Caco-2 (cell line): ENCODE measurements around the gene ANKRD40CL. TPM values are rescaled to one million over a fixed set of nuclear protein-coding genes. Genes with fewer than 3 reads are reported as not detected.

Source experiments
- BruUV-seq: library from RNA; stranded (reverse); fragments of 400-500 nt; replicated peaks from 2 replicates; lab custom pipeline; 2021; lab: Mats Ljungman, UMichigan
- CTCF ChIA-PET: fragments of 300-600 bp; sonication (Branson Sonifier 250); formaldehyde crosslinking; loops from one replicate; lab custom pipeline; 2022; ENCODE audit warnings: antibody characterized with exemption; lab: Charles Lee
- POLR2A ChIA-PET: fragments of 300-600 bp; sonication (Branson Sonifier 250); formaldehyde crosslinking; loops from one replicate; lab custom pipeline; 2022; ENCODE audit warnings: antibody characterized with exemption; lab: Charles Lee
- DNase-seq, 2 experiments: peaks; one replicate each; pipeline versions ENCODE4 v3.0.0 to v3.0.0-alpha.2; 2020 to 2022
- H3K27me3 ChIP-seq: replicated peaks from 2 replicates; pipeline ENCODE4 v1.6.0; 2011; ENCODE audit warnings: low read length; ENCODE audit not compliant: control insufficient read depth, insufficient read depth
- H3K36me3 ChIP-seq: 2 replicates; pipeline ENCODE4 v1.5.1; 2011; ENCODE audit warnings: low read length; ENCODE audit not compliant: control insufficient read depth, insufficient read depth
- H3K4me1 ChIP-seq: fragments of 250-450 bp; sonication (Bioruptor Pico); 2 replicates; pipeline ENCODE4 v1.5.1; 2020; ENCODE audit warnings: mild to moderate bottlenecking
- H3K4me3 ChIP-seq: 2 replicates; pipeline ENCODE4 v1.5.1; 2011; ENCODE audit warnings: low read depth, mild to moderate bottlenecking, control low read depth, low read length
- H3K9me3 ChIP-seq: fragments of 250-450 bp; sonication (Bioruptor Pico); 2 replicates; pipeline ENCODE4 v1.5.1; 2020; ENCODE audit warnings: mild to moderate bottlenecking, moderate library complexity
- H3K27ac Mint-ChIP-seq: one replicate; pipeline ENCODE4 v1.8.0; 2022; ENCODE audit warnings: mixed read lengths; ENCODE audit not compliant: unreplicated experiment
- H3K27me3 Mint-ChIP-seq: one replicate; pipeline ENCODE4 v1.8.0; 2022; ENCODE audit warnings: mixed read lengths; ENCODE audit not compliant: insufficient read depth, unreplicated experiment
- H3K36me3 Mint-ChIP-seq: one replicate; pipeline ENCODE4 v1.8.0; 2022; ENCODE audit warnings: mild to moderate bottlenecking, mixed read lengths; ENCODE audit not compliant: insufficient read depth, unreplicated experiment
- H3K4me1 Mint-ChIP-seq: one replicate; pipeline ENCODE4 v1.8.0; 2022; ENCODE audit warnings: low read depth, mixed read lengths; ENCODE audit not compliant: unreplicated experiment
- H3K4me3 Mint-ChIP-seq: one replicate; pipeline ENCODE4 v1.8.0; 2022; ENCODE audit warnings: mild to moderate bottlenecking, moderate library complexity, mixed read lengths; ENCODE audit not compliant: unreplicated experiment
- H3K9me3 Mint-ChIP-seq: one replicate; pipeline ENCODE4 v1.8.0; 2022; ENCODE audit warnings: mixed read lengths; ENCODE audit not compliant: unreplicated experiment
- intact Hi-C: fragments of 100-400 bp; cut with micrococcal nuclease; formaldehyde crosslinking; loops from one replicate; pipeline ENCODE4 v1.10.0; 2022; ENCODE audit not compliant: unreplicated experiment
- total RNA-seq: library from RNA; stranded (reverse); gene quantifications from 2 replicates; pipeline ENCODE4 v1.2.3, GENCODE V29; 2022
- TF ChIP-seq, protein P1 (sequence below), 2 experiments: fragments of 200-600 bp in 1 of 2; IDR thresholded peaks; 1 replicate in 1 of 2; 2 replicates in 1 of 2; pipeline versions ENCODE4 v1.5.1 to v1.8.0; 2011 to 2022; ENCODE audit warnings: antibody characterized with exemption in 1 of 2, control low read depth in 1 of 2, inconsistent platforms in 1 of 2, low read depth in 1 of 2, low read length in 1 of 2, mild to moderate bottlenecking in 1 of 2, moderate library complexity in 1 of 2; ENCODE audit not compliant: insufficient read depth in 1 of 2, severe bottlenecking in 1 of 2, unreplicated experiment in 1 of 2

ANKRD40CL gene
- total RNA-seq, 1 experiment from 2014 or later: 11.2 TPM

DNA sequence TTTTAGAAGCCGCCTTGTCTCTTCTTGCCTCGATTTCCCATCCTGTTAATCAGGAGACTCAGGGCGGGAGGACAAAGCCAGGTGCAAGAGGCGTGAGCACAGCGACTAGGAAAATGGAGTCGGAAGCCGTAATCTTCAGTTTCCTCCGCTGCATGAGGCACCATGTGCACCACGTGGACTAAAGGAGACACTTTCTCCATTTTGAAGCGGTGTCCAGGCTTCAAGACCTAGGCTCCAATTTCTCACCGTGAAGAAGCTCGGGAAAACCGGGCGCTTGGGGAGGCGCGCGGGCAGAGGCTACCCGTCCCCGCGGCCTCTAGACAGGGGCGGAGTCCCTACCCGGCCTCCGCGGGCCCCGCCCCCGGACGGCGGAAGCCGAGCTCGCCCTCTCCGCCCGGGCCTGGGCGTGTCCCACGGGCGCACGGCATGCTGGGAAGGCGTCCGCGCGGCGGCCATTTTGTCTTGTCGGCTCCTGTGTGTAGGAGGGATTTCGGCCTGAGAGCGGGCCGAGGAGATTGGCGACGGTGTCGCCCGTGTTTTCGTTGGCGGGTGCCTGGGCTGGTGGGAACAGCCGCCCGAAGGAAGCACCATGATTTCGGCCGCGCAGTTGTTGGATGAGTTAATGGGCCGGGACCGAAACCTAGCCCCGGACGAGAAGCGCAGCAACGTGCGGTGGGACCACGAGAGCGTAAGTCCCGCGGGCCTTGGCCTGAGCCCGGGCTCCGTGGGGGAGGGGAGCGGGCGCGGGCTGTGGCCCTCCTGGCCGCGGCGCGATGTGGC, 48.0 kb downstream of the ANKRD40CL start, which contains the start of gene LUC7L3:
TSS of gene LUC7L3 (plus strand) at position 460 of the 780 bp plus-strand sequence. CDS start at position 590, 130 bp downstream.
- peaks cover 18% of the 10 kb centered on the region for H3K4me1 Mint-ChIP-seq
- no peaks in the 10 kb centered on the region for H3K9me3 ChIP-seq
- no peaks in the 10 kb centered on the region for H3K9me3 Mint-ChIP-seq
- TF ChIP-seq, protein P1, sequence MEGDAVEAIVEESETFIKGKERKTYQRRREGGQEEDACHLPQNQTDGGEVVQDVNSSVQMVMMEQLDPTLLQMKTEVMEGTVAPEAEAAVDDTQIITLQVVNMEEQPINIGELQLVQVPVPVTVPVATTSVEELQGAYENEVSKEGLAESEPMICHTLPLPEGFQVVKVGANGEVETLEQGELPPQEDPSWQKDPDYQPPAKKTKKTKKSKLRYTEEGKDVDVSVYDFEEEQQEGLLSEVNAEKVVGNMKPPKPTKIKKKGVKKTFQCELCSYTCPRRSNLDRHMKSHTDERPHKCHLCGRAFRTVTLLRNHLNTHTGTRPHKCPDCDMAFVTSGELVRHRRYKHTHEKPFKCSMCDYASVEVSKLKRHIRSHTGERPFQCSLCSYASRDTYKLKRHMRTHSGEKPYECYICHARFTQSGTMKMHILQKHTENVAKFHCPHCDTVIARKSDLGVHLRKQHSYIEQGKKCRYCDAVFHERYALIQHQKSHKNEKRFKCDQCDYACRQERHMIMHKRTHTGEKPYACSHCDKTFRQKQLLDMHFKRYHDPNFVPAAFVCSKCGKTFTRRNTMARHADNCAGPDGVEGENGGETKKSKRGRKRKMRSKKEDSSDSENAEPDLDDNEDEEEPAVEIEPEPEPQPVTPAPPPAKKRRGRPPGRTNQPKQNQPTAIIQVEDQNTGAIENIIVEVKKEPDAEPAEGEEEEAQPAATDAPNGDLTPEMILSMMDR (IDR thresholded peaks at IDR 0.05; ENCODE audit: insufficient read depth in 1 of 2, low read depth in 1 of 2, low read length in 1 of 2, severe bottlenecking in 1 of 2, unreplicated experiment in 1 of 2): no peak
- peak within 1 kb of the TSS; percentile 100 for H3K27ac Mint-ChIP-seq
- no peaks in the 10 kb centered on the region for H3K27me3 ChIP-seq
- H3K4me1 ChIP-seq: peaks cover 23% of the 10 kb centered on the region
- peak; percentile 99 to 100 for DNase-seq
- H3K36me3 ChIP-seq: peaks cover 1% of the 10 kb centered on the region; the same call in 1 of the 2 replicates
- intact Hi-C loops: loop anchor here (1.0 kb wide), 2 partner anchors 11 to 148 kb away; no protein-coding TSS in a partner anchor
- BruUV-seq: TSS peak; percentile 98
- no peaks in the 10 kb centered on the region for H3K27me3 Mint-ChIP-seq
- H3K36me3 Mint-ChIP-seq: peaks cover 55% of the 10 kb centered on the region
- ChIA-PET CTCF (interaction anchor here (0.6 to 1.1 kb wide), 9 partner anchors 14 to 240 kb away, joined by 3 to 9 read pairs (median 4); no protein-coding TSS in a partner anchor), POLR2A (interaction anchor here (0.5 to 1.1 kb wide), 35 partner anchors 9 to 1708 kb away, joined by 3 to 20 read pairs (median 4); partner anchors contain the start of genes ANKRD40CL, CACNA1G, KAT7 and LRRC59)
- H3K4me3 Mint-ChIP-seq: peak within 1 kb of the TSS; percentile 97
- H3K4me3 ChIP-seq: peak within 1 kb of the TSS; percentile 88

DNA sequence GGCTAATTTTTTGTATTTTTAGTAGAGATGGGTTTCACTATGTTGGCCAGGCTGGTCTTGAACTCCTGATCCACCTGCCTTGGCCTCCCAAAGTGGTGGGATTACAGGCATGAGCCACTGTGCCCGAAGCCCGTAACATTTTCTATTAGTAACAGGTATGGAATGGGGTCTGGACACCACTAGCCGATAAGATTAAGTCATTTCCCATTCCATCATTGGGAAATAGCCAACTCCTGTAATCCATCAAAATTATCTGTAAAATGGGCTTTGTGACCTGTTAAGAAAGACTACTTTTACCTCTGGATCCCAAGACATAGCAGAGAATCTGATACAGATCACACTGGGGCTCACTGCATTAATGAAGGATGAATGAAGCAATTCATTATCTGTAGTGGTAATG, 51.8 kb downstream of the ANKRD40CL start:
- no peaks in the 10 kb centered on the region for H3K36me3 ChIP-seq
- no peaks in the 10 kb centered on the region for H3K27me3 Mint-ChIP-seq
- no peaks in the 10 kb centered on the region; the same call in 1 of the 2 replicates for H3K4me1 ChIP-seq
- no peaks in the 10 kb centered on the region for H3K9me3 Mint-ChIP-seq
- no peak for DNase-seq
- no peaks in the 10 kb centered on the region for H3K9me3 ChIP-seq
- H3K4me3 ChIP-seq: no peak overlapping the region
- ChIA-PET POLR2A (interaction anchor here (0.7 kb wide), 1 partner anchor 221 kb away, joined by 3 read pairs; no protein-coding TSS in a partner anchor), CTCF (interaction anchor here (1.3 kb wide), 1 partner anchor 68 kb away, joined by 3 read pairs; no protein-coding TSS in a partner anchor)
- no peak overlapping the region for H3K27ac Mint-ChIP-seq
- intact Hi-C loops: no loop called here
- peaks cover 18% of the 10 kb centered on the region for H3K36me3 Mint-ChIP-seq
- no TSS peak for BruUV-seq
- peaks cover under 1% of the 10 kb centered on the region for H3K4me1 Mint-ChIP-seq
- no peaks in the 10 kb centered on the region for H3K27me3 ChIP-seq
- TF ChIP-seq, protein P1 (IDR thresholded peaks at IDR 0.05; ENCODE audit: insufficient read depth in 1 of 2, low read depth in 1 of 2, low read length in 1 of 2, severe bottlenecking in 1 of 2, unreplicated experiment in 1 of 2): no peak
- H3K4me3 Mint-ChIP-seq: no peak overlapping the region

DNA sequence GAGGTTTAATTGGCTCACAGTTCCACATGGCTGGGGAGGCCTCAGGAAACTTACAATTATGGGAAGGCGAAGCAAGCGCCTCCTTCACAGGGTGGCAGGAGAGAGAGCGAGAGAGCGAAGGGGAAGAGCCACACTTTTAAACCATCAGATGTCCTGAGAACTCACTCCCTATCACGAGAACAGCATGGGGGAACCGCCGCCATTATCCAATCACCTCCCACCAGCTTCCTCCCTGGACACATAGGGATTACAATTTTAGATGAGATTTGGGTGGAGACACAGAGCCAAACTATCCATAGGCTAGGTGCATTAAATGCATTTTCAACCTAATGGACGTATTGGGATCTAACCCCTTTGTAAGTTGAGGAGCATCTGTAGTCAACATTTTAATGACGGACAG, 54.7 kb downstream of the ANKRD40CL start:
- H3K9me3 ChIP-seq: no peaks in the 10 kb centered on the region
- H3K4me3 ChIP-seq: no peak overlapping the region
- DNase-seq: no peak
- no peaks in the 10 kb centered on the region for H3K36me3 ChIP-seq
- H3K36me3 Mint-ChIP-seq: peaks cover 4% of the 10 kb centered on the region
- H3K9me3 Mint-ChIP-seq: no peaks in the 10 kb centered on the region
- CTCF ChIA-PET: no interaction called here
- no peaks in the 10 kb centered on the region for H3K27me3 Mint-ChIP-seq
- POLR2A ChIA-PET: no interaction called here
- peaks cover 11% of the 10 kb centered on the region for H3K4me1 ChIP-seq
- H3K4me1 Mint-ChIP-seq: peaks cover 20% of the 10 kb centered on the region
- no peaks in the 10 kb centered on the region for H3K27me3 ChIP-seq
- H3K4me3 Mint-ChIP-seq: no peak overlapping the region
- H3K27ac Mint-ChIP-seq: no peak overlapping the region
- intact Hi-C loops: no loop called here
- BruUV-seq: no TSS peak
- TF ChIP-seq, protein P1 (IDR thresholded peaks at IDR 0.05; ENCODE audit: insufficient read depth in 1 of 2, low read depth in 1 of 2, low read length in 1 of 2, severe bottlenecking in 1 of 2, unreplicated experiment in 1 of 2): no peak
